B cell (primary cell): ENCODE results near the gene RAC3. TPM values are rescaled to one million over a fixed set of nuclear protein-coding genes. Genes with fewer than 3 reads are reported as not detected.

Experiments used
- ATAC-seq: fragments of 200-7000 bp; cut with Tn5 transposase; one replicate; pipeline ENCODE4 v1.10.0; 2021; ENCODE audit warnings: low read depth, mild to moderate bottlenecking, moderate number of reproducible peaks, moderate library complexity
- CTCF ChIA-PET: fragments of 350-600 bp; sonication (Branson Sonifier 250); formaldehyde crosslinking; loops from one replicate; lab custom pipeline; 2021; ENCODE audit warnings: antibody characterized with exemption, inconsistent platforms; lab: Charles Lee
- POLR2A ChIA-PET: fragments of 350-600 bp; sonication (Branson Sonifier 250); formaldehyde crosslinking; loops from one replicate; lab custom pipeline; 2021; ENCODE audit warnings: antibody characterized with exemption; lab: Charles Lee
- DNase-seq: peaks from one replicate; pipeline ENCODE4 v3.0.0; 2013
- H2AFZ ChIP-seq: 2 replicates; pipeline ENCODE4 v1.6.1; 2012; ENCODE audit warnings: mild to moderate bottlenecking, low read depth, low read length; ENCODE audit not compliant: insufficient read depth, poor library complexity, severe bottlenecking
- H3K27ac ChIP-seq, 2 donors: 1 replicate in 1 of 2; 2 replicates in 1 of 2; pipeline ENCODE4 v1.5.1; 2012 to 2013; ENCODE audit warnings: low read length in 2 of 2, mild to moderate bottlenecking in 2 of 2, moderate library complexity in 1 of 2
- H3K27me3 ChIP-seq, 4 experiments: fragments of 200-600 bp in 1 of 4; sonication (generic) in 1 of 4; replicated peaks in 1 of 4; 1 replicate in 2 of 4; 2 replicates in 2 of 4; pipeline versions ENCODE4 v1.6.1 to v1.7.0; 2013 to 2016; ENCODE audit warnings: low read length in 3 of 4, mild to moderate bottlenecking in 2 of 4, mixed read lengths in 1 of 4, moderate library complexity in 1 of 4; ENCODE audit not compliant: insufficient read depth in 4 of 4, control insufficient read depth in 3 of 4; ENCODE audit errors: control extremely low read depth in 1 of 4
- H3K36me3 ChIP-seq, 2 experiments: replicated peaks in 1 of 2; 1 replicate in 1 of 2; 2 replicates in 1 of 2; pipeline versions ENCODE4 v1.6.1 to v1.7.1; 2013; ENCODE audit warnings: low read length in 1 of 2; ENCODE audit not compliant: insufficient read depth in 2 of 2, control insufficient read depth in 1 of 2; ENCODE audit errors: control extremely low read depth in 1 of 2, extremely low read depth in 1 of 2
- H3K4me1 ChIP-seq, 2 donors: fragments of 200-600 bp in 1 of 2; sonication (generic) in 1 of 2; 1 replicate in 1 of 2; 2 replicates in 1 of 2; pipeline versions ENCODE4 v1.5.1 to v1.6.1; 2013 to 2017; ENCODE audit warnings: low read length in 2 of 2; ENCODE audit not compliant: control insufficient read depth in 2 of 2, insufficient read depth in 2 of 2
- H3K4me2 ChIP-seq: replicated peaks from 2 replicates; pipeline ENCODE3; 2012; ENCODE audit warnings: mild to moderate bottlenecking, low read depth, low read length; ENCODE audit not compliant: poor library complexity, severe bottlenecking
- H3K4me3 ChIP-seq, 5 experiments: fragments of 200-600 bp in 1 of 5; sonication (generic) in 1 of 5; 1 replicate in 3 of 5; 2 replicates in 2 of 5; pipeline versions ENCODE4 v1.5.1 to v1.7.0; 2011 to 2016; ENCODE audit warnings: low read length in 4 of 5, mild to moderate bottlenecking in 4 of 5, low read depth in 2 of 5, control low read depth in 1 of 5, moderate library complexity in 1 of 5; ENCODE audit not compliant: insufficient read depth in 1 of 5; ENCODE audit errors: control extremely low read depth in 1 of 5, extremely low read depth in 1 of 5
- H3K79me2 ChIP-seq: fragments of 200-600 bp; sonication (generic); one replicate; pipeline ENCODE4 v1.6.0; 2016; ENCODE audit warnings: low read length; ENCODE audit not compliant: control insufficient read depth, insufficient read depth
- H3K9ac ChIP-seq: fragments of 200-600 bp; sonication (generic); 2 replicates; pipeline ENCODE4 v1.6.1; 2017; ENCODE audit warnings: mild to moderate bottlenecking, low read length, moderate library complexity
- H3K9me3 ChIP-seq, 3 donors: one replicate each; pipeline versions ENCODE4 v1.6.1 to v1.7.1; 2013; ENCODE audit warnings: low read length in 2 of 3; ENCODE audit not compliant: control insufficient read depth in 2 of 3, insufficient read depth in 1 of 3; ENCODE audit errors: control extremely low read depth in 1 of 3
- H4K20me1 ChIP-seq: 2 replicates; pipeline ENCODE4 v1.6.0; 2012; ENCODE audit warnings: mild to moderate bottlenecking, low read length; ENCODE audit not compliant: insufficient read depth, control insufficient read depth, poor library complexity, severe bottlenecking
- H3K27ac Mint-ChIP-seq: one replicate; pipeline ENCODE4 v1.8.0; 2021; ENCODE audit warnings: mixed read lengths
- H3K27me3 Mint-ChIP-seq: one replicate; pipeline ENCODE4 v1.8.0; 2021; ENCODE audit warnings: mixed read lengths
- H3K4me1 Mint-ChIP-seq: one replicate; pipeline ENCODE4 v1.8.0; 2021; ENCODE audit warnings: mixed read lengths
- H3K4me3 Mint-ChIP-seq: one replicate; pipeline ENCODE4 v1.8.0; 2021; ENCODE audit warnings: mixed read lengths
- H3K9me3 Mint-ChIP-seq: one replicate; pipeline ENCODE4 v1.8.0; 2022; ENCODE audit warnings: mixed read lengths; ENCODE audit not compliant: insufficient read depth
- EZH2 ChIP-seq: IDR thresholded peaks from 2 replicates; pipeline ENCODE4 v1.6.1; 2012; ENCODE audit warnings: borderline replicate concordance, low read depth, mild to moderate bottlenecking, moderate library complexity, low read length; ENCODE audit not compliant: insufficient read depth, poor library complexity, severe bottlenecking
- WGBS: methylation state at CpG from one replicate; pipeline ENCODE4 v1.1.5; 2013; ENCODE audit warnings: missing lambda C conversion rate; ENCODE audit not compliant: insufficient coverage; 5-methylcytosine and 5-hydroxymethylcytosine counted together
- intact Hi-C: fragments of 100-400 bp; cut with micrococcal nuclease; formaldehyde crosslinking; loops from one replicate; pipeline ENCODE4 v1.10.0; 2022
- polyA plus RNA-seq: library from polyadenylated mRNA; depleted of rRNA; stranded (reverse); fragments of >200 nt; gene quantifications from 2 replicates; pipeline ENCODE4 v1.2.3, GENCODE V29; 2012
- total RNA-seq, 2 donors: library from RNA; stranded (reverse); fragments of 120-200 nt in 1 of 2; gene quantifications; 1 replicate in 1 of 2; 2 replicates in 1 of 2; pipeline versions ENCODE4 v1.2.3 to v1.2.4, GENCODE V29; 2013 to 2022
- TF ChIP-seq, protein P1 (sequence below): fragments of 200-600 bp; IDR thresholded peaks from one replicate; pipeline ENCODE4 v1.8.0; 2022; ENCODE audit warnings: antibody characterized with exemption, mild to moderate bottlenecking

RAC3 gene
- total and polyA plus RNA-seq, 2 donors (not counting 1 experiment from before 2014, with no cell fraction given): 0.62 to 2.0 TPM

DNA sequence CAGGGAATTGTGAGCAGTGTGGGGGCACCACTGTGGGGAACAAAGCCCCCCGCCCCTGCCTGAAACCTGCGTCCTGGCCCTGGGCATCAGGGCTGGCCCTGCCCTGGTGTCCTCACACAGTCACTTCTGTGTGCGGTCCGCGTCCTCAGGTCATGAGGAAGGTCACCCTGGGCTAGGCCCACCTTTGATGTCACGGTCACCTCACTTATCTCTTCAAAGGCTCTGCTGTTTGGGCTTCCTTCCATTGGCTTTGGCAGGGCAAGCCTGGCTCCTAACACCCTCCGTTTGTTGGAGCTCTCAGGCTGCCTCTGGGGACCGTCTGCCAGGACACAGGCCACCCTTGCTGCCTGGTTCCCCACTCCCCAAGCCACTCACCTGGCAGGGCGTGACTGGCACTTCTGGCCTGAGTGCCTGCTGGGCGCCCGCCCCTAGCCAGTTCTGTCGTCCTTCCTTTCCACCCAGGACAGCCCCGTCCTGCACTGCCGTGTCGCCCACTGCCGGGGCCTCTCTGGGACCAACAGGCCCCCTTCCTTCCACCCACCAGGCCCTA is 17.6 kb upstream of the RAC3 start:
- H3K36me3 ChIP-seq: peaks cover 0 to 9% of the 10 kb centered on the region in 2 experiments
- no peaks in the 10 kb centered on the region for H3K4me1 ChIP-seq
- 95% methylated on average over 14 of the region's 16 CpGs for WGBS
- POLR2A ChIA-PET: no interaction called here
- H3K27ac Mint-ChIP-seq: no peak overlapping the region
- no peaks in the 10 kb centered on the region for H4K20me1 ChIP-seq
- no peaks in the 10 kb centered on the region for H3K9me3 Mint-ChIP-seq
- H2AFZ ChIP-seq: no peak overlapping the region
- H3K4me3 Mint-ChIP-seq: no peak overlapping the region
- H3K4me3 ChIP-seq: no peak overlapping the region
- H3K9ac ChIP-seq: no peak overlapping the region
- H3K79me2 ChIP-seq: no peaks in the 10 kb centered on the region
- intact Hi-C loops: no loop called here
- H3K4me1 Mint-ChIP-seq: no peaks in the 10 kb centered on the region
- TF ChIP-seq, protein P1, sequence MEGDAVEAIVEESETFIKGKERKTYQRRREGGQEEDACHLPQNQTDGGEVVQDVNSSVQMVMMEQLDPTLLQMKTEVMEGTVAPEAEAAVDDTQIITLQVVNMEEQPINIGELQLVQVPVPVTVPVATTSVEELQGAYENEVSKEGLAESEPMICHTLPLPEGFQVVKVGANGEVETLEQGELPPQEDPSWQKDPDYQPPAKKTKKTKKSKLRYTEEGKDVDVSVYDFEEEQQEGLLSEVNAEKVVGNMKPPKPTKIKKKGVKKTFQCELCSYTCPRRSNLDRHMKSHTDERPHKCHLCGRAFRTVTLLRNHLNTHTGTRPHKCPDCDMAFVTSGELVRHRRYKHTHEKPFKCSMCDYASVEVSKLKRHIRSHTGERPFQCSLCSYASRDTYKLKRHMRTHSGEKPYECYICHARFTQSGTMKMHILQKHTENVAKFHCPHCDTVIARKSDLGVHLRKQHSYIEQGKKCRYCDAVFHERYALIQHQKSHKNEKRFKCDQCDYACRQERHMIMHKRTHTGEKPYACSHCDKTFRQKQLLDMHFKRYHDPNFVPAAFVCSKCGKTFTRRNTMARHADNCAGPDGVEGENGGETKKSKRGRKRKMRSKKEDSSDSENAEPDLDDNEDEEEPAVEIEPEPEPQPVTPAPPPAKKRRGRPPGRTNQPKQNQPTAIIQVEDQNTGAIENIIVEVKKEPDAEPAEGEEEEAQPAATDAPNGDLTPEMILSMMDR: no peak
- TF ChIP-seq EZH2: no peak
- CTCF ChIA-PET: no interaction called here
- DNase-seq: no peak
- H3K27me3 ChIP-seq: no peaks in the 10 kb centered on the region
- no peak for ATAC-seq
- H3K9me3 ChIP-seq: no peaks in the 10 kb centered on the region
- no peaks in the 10 kb centered on the region for H3K27me3 Mint-ChIP-seq
- H3K4me2 ChIP-seq: no peak overlapping the region
- no peak overlapping the region for H3K27ac ChIP-seq

DNA sequence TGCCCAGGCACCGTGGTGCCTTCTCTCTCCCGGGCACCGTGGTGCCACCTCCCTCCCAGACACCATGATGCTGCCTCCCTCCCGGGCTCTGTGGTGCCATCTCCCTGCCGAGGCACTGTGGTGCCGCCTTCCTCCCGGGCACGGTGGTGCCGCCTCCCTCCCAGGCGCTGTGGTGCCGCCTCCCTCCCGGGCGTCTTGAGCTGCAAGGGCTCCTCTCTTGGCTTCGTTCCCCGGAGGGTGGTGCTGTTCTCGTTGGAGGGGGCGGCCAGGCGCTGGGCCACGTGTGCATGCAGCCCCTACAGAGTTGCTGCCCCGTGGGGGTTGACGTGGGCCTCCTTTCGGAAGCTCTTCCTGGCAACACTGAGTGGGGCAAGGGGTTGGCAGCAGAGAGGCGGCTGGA is 17.0 kb upstream of the RAC3 start:
- Histone ChIP-seq H2AFZ (no peak overlapping the region), H3K4me3 (no peak overlapping the region), H3K36me3 (peaks cover 0 to 9% of the 10 kb centered on the region in 2 experiments), H4K20me1 (no peaks in the 10 kb centered on the region), H3K4me1 (no peaks in the 10 kb centered on the region), H3K9ac (no peak overlapping the region), H3K27ac (no peak overlapping the region), H3K27me3 (no peaks in the 10 kb centered on the region), H3K4me2 (no peak overlapping the region), H3K9me3 (no peaks in the 10 kb centered on the region), H3K79me2 (no peaks in the 10 kb centered on the region)
- ChIA-PET CTCF (no interaction called here), POLR2A (no interaction called here)
- H3K4me3 Mint-ChIP-seq: no peak overlapping the region
- no peaks in the 10 kb centered on the region for H3K9me3 Mint-ChIP-seq
- ATAC-seq: no peak
- intact Hi-C loops: no loop called here
- no peak for DNase-seq
- TF ChIP-seq, protein P1: no peak
- TF ChIP-seq EZH2: no peak
- H3K27me3 Mint-ChIP-seq: no peaks in the 10 kb centered on the region
- WGBS: 81% methylated on average over 23 of the region's 23 CpGs
- no peak overlapping the region for H3K27ac Mint-ChIP-seq
- no peaks in the 10 kb centered on the region for H3K4me1 Mint-ChIP-seq
